ENCODE measurements around the gene CRHR2. TPM values are rescaled to one million over a fixed set of nuclear protein-coding genes. Genes with fewer than 3 reads are reported as not detected.

Gene CRHR2
- total RNA-seq, 1 experiment from 2014 or later, result not detected

GRCh38 chr7:30678805-30679204 is 3.5 kb downstream of the CRHR2 start:
- Histone ChIP-seq H3K9me3 (replicated peaks) (no peaks in the 10 kb centered on the region), H3K36me3 (no peaks in the 10 kb centered on the region), H3K27me3 (no peaks in the 10 kb centered on the region), H3K4me3 (no peak overlapping the region), H3K27ac (no peak overlapping the region), H3K4me1 (no peaks in the 10 kb centered on the region)
- no peak for DNase-seq

DNA sequence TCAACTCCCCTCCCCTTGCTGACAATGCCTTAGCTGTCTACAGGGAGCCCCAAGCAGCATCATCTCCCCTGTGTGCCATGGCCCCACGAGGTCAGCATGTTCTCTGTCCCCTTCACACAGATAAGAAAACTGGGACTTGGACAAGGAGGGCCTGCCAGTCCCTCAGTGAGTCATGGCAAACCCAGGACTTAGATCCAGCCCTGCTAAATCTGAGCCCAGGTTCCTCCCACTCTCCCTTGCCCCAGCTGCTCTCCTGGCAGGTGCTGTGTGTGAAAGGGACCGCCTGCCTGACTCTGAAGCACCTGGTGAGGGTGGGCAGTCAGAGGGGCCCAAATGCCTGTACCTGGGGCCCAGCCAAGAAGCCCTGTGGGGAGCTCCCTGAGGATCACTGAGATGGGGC is 7.4 kb downstream of the CRHR2 start:
- H3K4me1 ChIP-seq, result no peaks in the 10 kb centered on the region
- no peaks in the 10 kb centered on the region for H3K9me3 ChIP-seq (replicated peaks)
- no peak overlapping the region for H3K27ac ChIP-seq
- H3K36me3 ChIP-seq, result no peaks in the 10 kb centered on the region
- no peak overlapping the region for H3K4me3 ChIP-seq
- no peak for DNase-seq
- H3K27me3 ChIP-seq, result no peaks in the 10 kb centered on the region

DNA sequence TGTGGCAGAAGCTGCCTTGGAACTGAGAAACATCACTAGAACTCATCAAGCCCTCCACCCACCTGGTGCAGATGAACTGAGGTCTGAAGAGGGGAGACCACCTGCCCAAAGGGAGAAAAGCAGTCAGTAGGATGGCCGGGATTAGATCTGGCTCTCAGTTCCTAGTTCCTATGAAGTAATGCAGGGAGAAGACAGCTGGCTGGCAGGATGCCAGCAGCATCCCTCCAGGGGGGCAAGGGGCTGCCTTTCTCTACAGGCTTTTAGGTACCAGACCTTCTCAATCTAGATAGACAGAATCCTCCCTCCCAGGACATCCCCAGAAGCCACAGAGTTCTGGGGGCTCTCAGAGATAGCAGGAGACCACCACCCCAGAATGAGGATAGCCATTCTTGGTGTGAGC is 7.8 kb downstream of the CRHR2 start:
- H3K27ac ChIP-seq, result no peak overlapping the region

GRCh38 chr7:30671793-30672465 is 10.3 kb downstream of the CRHR2 start:
- peak; percentile 86 to 92 for DNase-seq
- Histone ChIP-seq H3K27me3 (no peaks in the 10 kb centered on the region), H3K9me3 (replicated peaks) (no peaks in the 10 kb centered on the region), H3K4me1 (no peaks in the 10 kb centered on the region), H3K36me3 (no peaks in the 10 kb centered on the region), H3K4me3 (no peak overlapping the region), H3K27ac (no peak overlapping the region)

More for the DNA sequence above, 7.8 kb downstream of the CRHR2 start:
- peak in 1 of 2 experiments; percentile 53 for DNase-seq
- H3K4me3 ChIP-seq, result no peak overlapping the region
- no peaks in the 10 kb centered on the region for H3K27me3 ChIP-seq
- H3K36me3 ChIP-seq, result no peaks in the 10 kb centered on the region
- no peaks in the 10 kb centered on the region for H3K4me1 ChIP-seq
- H3K9me3 ChIP-seq (replicated peaks), result no peaks in the 10 kb centered on the region

DNA sequence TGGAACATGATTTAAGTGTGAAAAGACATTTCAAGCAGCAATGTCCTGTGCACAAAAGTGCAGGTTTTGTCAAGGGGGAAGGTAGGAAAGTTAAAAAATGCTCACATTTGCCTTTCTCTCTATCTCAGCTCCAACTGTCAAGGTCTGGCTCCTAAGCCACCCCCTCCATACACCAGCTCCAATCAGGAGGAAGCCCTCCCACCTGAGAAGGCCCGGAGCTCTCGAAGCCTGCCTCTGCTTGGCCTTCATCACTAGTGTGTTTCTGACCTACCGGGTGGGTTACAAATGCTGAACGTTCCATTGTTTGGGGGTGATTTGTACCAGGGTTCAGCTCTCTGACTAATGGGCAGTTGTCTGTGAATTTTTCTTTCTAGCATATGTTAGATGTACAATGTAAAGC is 14.2 kb downstream of the CRHR2 start:
- Histone ChIP-seq H3K9me3 (replicated peaks) (no peaks in the 10 kb centered on the region), H3K36me3 (no peaks in the 10 kb centered on the region), H3K27ac (no peak overlapping the region), H3K4me1 (no peaks in the 10 kb centered on the region), H3K4me3 (no peak overlapping the region), H3K27me3 (no peaks in the 10 kb centered on the region)
- DNase-seq, result no peak

- no peak for DNase-seq
- Histone ChIP-seq H3K27ac (no peak overlapping the region), H3K9me3 (replicated peaks) (no peaks in the 10 kb centered on the region), H3K27me3 (no peaks in the 10 kb centered on the region), H3K4me3 (no peak overlapping the region), H3K36me3 (no peaks in the 10 kb centered on the region), H3K4me1 (no peaks in the 10 kb centered on the region)
Measured at GRCh38 chr7:30667172-30667571, 15.1 kb downstream of the CRHR2 start.

DNA sequence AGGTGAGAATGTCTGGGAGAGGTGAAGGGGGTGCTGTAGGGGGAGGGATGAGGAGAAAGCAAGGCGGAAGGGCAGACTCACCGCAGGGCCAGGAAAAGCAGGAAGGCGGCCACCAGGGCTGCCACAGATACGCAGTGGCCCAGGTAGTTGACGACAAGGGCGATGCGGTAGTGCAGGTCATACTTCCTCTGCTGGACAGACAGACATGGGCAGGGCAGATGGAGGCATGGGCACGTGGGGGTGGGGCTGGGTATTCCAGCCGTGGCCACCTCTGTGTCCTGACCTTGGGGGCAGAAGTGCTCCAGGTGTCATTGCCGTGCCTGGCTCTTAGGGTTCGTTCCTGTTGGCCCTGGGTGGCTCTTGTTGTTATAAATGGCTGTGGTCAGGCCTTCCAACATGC is 16.8 kb downstream of the CRHR2 start:
- 0 out of 2 replicates have a peak, but pooled peaks cover 5% of the 10 kb centered on the region for H3K4me1 ChIP-seq
- H3K36me3 ChIP-seq, result no peaks in the 10 kb centered on the region
- DNase-seq, result no peak
- H3K27me3 ChIP-seq, result no peaks in the 10 kb centered on the region; the same call in 1 of the 2 replicates
- no peak overlapping the region for H3K27ac ChIP-seq
- no peak overlapping the region for H3K4me3 ChIP-seq
- no peaks in the 10 kb centered on the region for H3K9me3 ChIP-seq (replicated peaks)

DNA sequence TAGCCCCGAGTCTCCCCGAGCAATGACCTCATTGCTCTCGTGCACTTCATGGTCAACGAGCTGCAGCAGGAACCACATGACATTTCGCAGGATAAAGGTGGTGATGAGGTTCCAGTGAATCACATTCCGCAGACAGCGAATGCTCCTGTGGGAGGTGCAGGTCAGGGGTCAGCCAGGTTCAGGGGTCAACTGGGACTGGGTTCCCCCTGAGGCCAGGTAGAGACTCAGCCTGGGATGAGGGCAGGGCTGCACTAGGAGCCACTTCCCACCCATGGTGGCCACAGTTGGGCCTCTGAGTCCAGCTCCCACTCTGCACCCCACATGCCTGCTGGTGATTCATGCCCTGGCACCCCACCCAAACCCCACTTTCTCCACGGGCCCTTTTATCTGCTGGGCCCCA is 17.2 kb downstream of the CRHR2 start:
- no peak overlapping the region for H3K27ac ChIP-seq
- no peak for DNase-seq
- no peaks in the 10 kb centered on the region; the same call in 1 of the 2 replicates for H3K27me3 ChIP-seq
- H3K4me3 ChIP-seq, result no peak overlapping the region
- peaks cover 7% of the 10 kb centered on the region; the same call in 1 of the 2 replicates for H3K4me1 ChIP-seq
- H3K9me3 ChIP-seq (replicated peaks), result no peaks in the 10 kb centered on the region
- H3K36me3 ChIP-seq, result no peaks in the 10 kb centered on the region

- H3K4me3 ChIP-seq, result no peak overlapping the region
- DNase-seq, result no peak
- H3K36me3 ChIP-seq, result no peaks in the 10 kb centered on the region
- no peak overlapping the region for H3K27ac ChIP-seq
- no peaks in the 10 kb centered on the region; the same call in 1 of the 2 replicates for H3K27me3 ChIP-seq
- peaks cover 14% of the 10 kb centered on the region for H3K4me1 ChIP-seq
- no peaks in the 10 kb centered on the region for H3K9me3 ChIP-seq (replicated peaks)
Measured at GRCh38 chr7:30664184-30664885, 17.9 kb downstream of the CRHR2 start.

- no peak overlapping the region for H3K27ac ChIP-seq
- H3K9me3 ChIP-seq (replicated peaks), result no peaks in the 10 kb centered on the region
- no peak overlapping the region for H3K4me3 ChIP-seq
- H3K36me3 ChIP-seq, result no peaks in the 10 kb centered on the region
- peaks cover 17% of the 10 kb centered on the region for H3K4me1 ChIP-seq
- no peak for DNase-seq
- H3K27me3 ChIP-seq, result no peaks in the 10 kb centered on the region; the same call in 1 of the 2 replicates
Measured at GRCh38 chr7:30663414-30663813, 18.8 kb downstream of the CRHR2 start.

- Histone ChIP-seq H3K9me3 (replicated peaks) (no peaks in the 10 kb centered on the region), H3K27ac (no peak overlapping the region), H3K27me3 (no peaks in the 10 kb centered on the region; the same call in 1 of the 2 replicates), H3K36me3 (no peaks in the 10 kb centered on the region), H3K4me3 (no peak overlapping the region), H3K4me1 (peaks cover 17% of the 10 kb centered on the region)
- no peak for DNase-seq
Measured at GRCh38 chr7:30662431-30662939, 19.8 kb downstream of the CRHR2 start.

- no peaks in the 10 kb centered on the region for H3K36me3 ChIP-seq
- no peak overlapping the region for H3K27ac ChIP-seq
- H3K4me3 ChIP-seq, result no peak overlapping the region
- no peak for DNase-seq
- H3K27me3 ChIP-seq, result no peaks in the 10 kb centered on the region; the same call in 1 of the 2 replicates
- peaks cover 17% of the 10 kb centered on the region for H3K4me1 ChIP-seq
- H3K9me3 ChIP-seq (replicated peaks), result no peaks in the 10 kb centered on the region
Measured at GRCh38 chr7:30661926-30662325, 20.3 kb downstream of the CRHR2 start.

DNA sequence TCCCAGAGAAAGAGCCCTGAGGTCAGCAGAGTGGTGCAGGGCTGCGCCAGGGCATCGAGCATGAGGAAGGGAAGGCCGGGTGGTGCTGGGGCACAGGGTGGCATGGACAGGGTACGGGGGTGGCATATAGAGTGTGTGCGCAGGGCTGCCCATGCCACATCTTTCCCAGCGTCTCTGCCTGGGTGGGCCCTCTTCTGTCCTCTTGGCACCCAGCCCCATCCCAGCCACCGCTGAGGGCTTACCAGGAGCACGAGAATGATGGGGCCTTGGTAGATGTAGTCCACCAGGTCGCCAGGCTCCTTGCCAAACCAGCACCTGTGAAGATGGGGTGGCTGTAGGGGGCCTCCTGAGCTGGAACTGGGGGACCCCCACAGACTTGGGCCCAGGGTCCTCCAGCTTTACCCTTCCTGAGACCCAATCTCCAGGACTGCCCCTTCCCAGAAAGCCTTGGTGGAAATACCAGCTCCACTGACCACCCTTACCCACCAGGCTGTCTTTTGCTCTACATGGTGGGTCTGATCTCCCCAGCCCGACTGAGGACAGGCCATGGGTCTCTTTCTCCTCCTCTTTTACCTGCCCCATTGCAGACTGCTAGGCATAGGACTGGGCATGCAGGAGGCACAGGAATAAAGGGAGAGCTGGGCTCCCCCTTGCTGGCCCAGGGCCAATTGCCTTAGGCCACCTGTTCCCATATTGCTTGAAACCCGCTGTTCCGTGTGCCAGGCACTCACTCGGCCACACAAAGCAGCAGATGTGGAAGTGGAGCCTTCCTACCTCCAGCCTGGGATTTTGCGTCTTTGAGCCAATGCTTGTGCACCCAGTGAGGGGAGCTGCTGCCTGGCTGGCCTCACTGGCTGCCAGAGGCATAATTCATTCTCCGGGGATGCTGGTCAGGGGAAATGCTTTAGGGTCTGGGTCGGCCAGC is 21.7 kb downstream of the CRHR2 start:
- peak; percentile 60 to 77 for DNase-seq
- peaks cover 17% of the 10 kb centered on the region for H3K4me1 ChIP-seq
- no peak overlapping the region for H3K27ac ChIP-seq
- no peaks in the 10 kb centered on the region for H3K9me3 ChIP-seq (replicated peaks)
- no peak overlapping the region for H3K4me3 ChIP-seq
- no peaks in the 10 kb centered on the region; the same call in 1 of the 2 replicates for H3K27me3 ChIP-seq
- no peaks in the 10 kb centered on the region for H3K36me3 ChIP-seq

- Histone ChIP-seq H3K27me3 (no peaks in the 10 kb centered on the region; the same call in 1 of the 2 replicates), H3K36me3 (no peaks in the 10 kb centered on the region), H3K27ac (no peak overlapping the region), H3K9me3 (replicated peaks) (no peaks in the 10 kb centered on the region), H3K4me1 (peaks cover 17% of the 10 kb centered on the region), H3K4me3 (no peak overlapping the region)
- peak; percentile 82 to 84 for DNase-seq
Measured at GRCh38 chr7:30659312-30659711, 22.9 kb downstream of the CRHR2 start.

Data from SJCRH30 (cell line).